ENCODE measurements around the gene ROR1.

The ROR1 gene

GRCh38 chr1:63752176-63752575 lies 21.6 kb upstream of the ROR1 start:
- TF ChIP-seq CTCF (IDR thresholded peaks at IDR 0.05; ENCODE audit: low read depth, low read length) = no peak
- H3K4me1 ChIP-seq = no peaks in the 10 kb centered on the region
- no peaks in the 10 kb centered on the region for H3K27me3 ChIP-seq
- H3K9me3 ChIP-seq = no peaks in the 10 kb centered on the region
- H3K4me3 ChIP-seq (ENCODE audit: low read depth, low read length) = no peak overlapping the region
- no peak for DNase-seq
- H3K36me3 ChIP-seq = no peaks in the 10 kb centered on the region

DNA sequence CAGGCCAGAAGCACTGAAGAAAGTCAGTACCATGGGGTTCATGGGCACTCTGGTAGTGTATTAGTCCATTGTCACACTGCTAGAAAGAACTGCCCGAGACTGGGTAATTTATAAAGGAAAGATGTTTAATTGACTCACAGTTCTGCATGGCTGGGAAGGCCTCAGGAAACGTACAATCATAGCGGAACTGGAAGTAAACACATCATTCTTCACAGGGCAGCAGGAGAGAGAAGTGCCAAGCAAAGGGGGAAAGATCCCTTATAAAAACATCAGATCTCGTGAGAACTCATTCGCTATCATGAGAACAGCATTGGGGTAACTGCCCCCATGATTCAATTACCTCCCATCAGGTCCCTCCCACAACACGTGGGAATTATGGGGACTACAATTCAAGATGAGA lies 20.2 kb upstream of the ROR1 start:
- no peak for TF ChIP-seq CTCF (IDR thresholded peaks at IDR 0.05; ENCODE audit: low read depth, low read length)
- no peaks in the 10 kb centered on the region for H3K4me1 ChIP-seq
- no peak for DNase-seq
- H3K27me3 ChIP-seq = no peaks in the 10 kb centered on the region
- no peaks in the 10 kb centered on the region for H3K36me3 ChIP-seq
- H3K4me3 ChIP-seq (ENCODE audit: low read depth, low read length) = no peak overlapping the region
- no peaks in the 10 kb centered on the region for H3K9me3 ChIP-seq

DNA sequence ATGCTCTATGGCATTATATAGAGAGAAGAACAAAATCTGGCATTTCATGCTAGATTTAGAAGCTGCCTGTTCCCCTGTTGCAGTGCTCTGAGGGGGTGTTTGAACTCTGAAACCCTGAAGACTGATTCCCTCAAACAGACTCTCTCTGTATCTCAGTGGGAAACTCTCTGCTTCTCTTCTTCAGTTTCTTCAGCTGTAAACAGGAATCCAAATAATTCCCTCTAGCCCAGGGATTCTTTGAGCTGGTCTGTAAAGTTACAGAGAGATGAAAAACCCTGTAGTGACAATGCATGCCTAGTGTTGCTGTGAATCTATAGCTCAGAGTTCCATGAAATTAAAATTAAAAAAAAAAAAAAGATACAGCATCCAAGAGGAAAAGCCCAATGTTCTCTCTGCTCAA lies 17.0 kb upstream of the ROR1 start:
- DNase-seq = no peak
- H3K27me3 ChIP-seq = no peaks in the 10 kb centered on the region
- H3K4me1 ChIP-seq = no peaks in the 10 kb centered on the region
- H3K36me3 ChIP-seq = no peaks in the 10 kb centered on the region
- no peak overlapping the region for H3K4me3 ChIP-seq (ENCODE audit: low read depth, low read length)
- no peaks in the 10 kb centered on the region for H3K9me3 ChIP-seq
- TF ChIP-seq CTCF (IDR thresholded peaks at IDR 0.05; ENCODE audit: low read depth, low read length) = no peak

DNA sequence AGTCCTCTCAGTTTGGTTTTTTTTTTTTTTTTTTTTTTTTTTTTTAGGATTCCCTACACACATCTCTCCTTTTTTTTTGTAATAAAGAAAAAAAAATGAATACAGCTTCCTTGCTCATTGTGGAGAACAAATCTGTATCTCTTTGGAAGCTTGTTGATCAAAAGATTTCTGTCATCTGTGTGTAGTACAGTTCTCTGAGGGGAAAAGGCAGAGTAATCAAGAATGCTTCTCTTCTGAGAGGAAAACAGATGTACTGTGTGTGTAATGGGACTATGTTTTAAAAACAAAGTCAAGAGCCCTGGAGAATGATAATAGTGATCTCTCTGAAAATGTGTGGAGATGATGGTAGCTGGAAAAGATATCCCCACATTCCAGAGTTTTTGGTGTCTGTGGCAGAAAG lies 16.5 kb upstream of the ROR1 start:
- Histone ChIP-seq H3K9me3 (no peaks in the 10 kb centered on the region), H3K36me3 (no peaks in the 10 kb centered on the region), H3K4me3 (ENCODE audit: low read depth, low read length) (no peak overlapping the region), H3K4me1 (no peaks in the 10 kb centered on the region), H3K27me3 (no peaks in the 10 kb centered on the region)
- TF ChIP-seq CTCF (IDR thresholded peaks at IDR 0.05; ENCODE audit: low read depth, low read length) = no peak
- no peak for DNase-seq

DNA sequence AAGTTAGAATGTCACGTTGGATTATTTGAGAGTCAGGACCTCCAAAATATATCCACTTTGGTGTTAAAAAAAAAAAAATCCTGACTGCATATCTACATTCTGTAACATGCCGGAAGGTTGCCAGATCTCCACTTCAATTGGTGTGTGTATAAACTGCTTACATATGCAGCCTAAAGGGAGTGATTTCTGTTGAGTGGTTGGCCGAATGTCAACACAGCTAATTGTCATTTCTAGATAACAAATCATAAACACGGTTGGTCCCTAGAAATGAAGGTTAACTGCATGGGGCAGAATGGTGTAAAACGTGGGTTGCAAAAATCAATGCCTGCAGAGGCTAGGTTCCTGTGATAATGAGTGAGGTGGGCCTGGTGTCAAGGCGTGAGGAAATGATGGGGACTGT lies 15.0 kb upstream of the ROR1 start:
- no peak overlapping the region for H3K4me3 ChIP-seq (ENCODE audit: low read depth, low read length)
- no peak for TF ChIP-seq CTCF (IDR thresholded peaks at IDR 0.05; ENCODE audit: low read depth, low read length)
- no peaks in the 10 kb centered on the region for H3K36me3 ChIP-seq
- H3K27me3 ChIP-seq = no peaks in the 10 kb centered on the region
- DNase-seq = no peak
- H3K9me3 ChIP-seq = no peaks in the 10 kb centered on the region
- no peaks in the 10 kb centered on the region for H3K4me1 ChIP-seq

- Histone ChIP-seq H3K9me3 (no peaks in the 10 kb centered on the region), H3K36me3 (no peaks in the 10 kb centered on the region), H3K27me3 (no peaks in the 10 kb centered on the region), H3K4me1 (no peaks in the 10 kb centered on the region), H3K4me3 (ENCODE audit: low read depth, low read length) (no peak overlapping the region)
- no peak for TF ChIP-seq CTCF (IDR thresholded peaks at IDR 0.05; ENCODE audit: low read depth, low read length)
- DNase-seq = no peak
Observed at GRCh38 chr1:63759778-63760177, 14.0 kb upstream of the ROR1 start.
